K562 (cell line): ENCODE measurements around the gene ADAMTS14. TPM values are rescaled to one million over a fixed set of nuclear protein-coding genes. Genes with fewer than 3 reads are reported as not detected.

Experiments used
- GTF2F1 ChIP-seq: IDR thresholded peaks from 2 replicates; pipeline ENCODE4 v1.6.1; 2011; ENCODE audit warnings: low read depth, low read length, improper control_type of control experiment
- NCOR1 ChIP-seq: fragments of 450-650 bp; IDR thresholded peaks from 2 replicates; pipeline ENCODE4 v1.6.1; 2016; ENCODE audit warnings: mild to moderate bottlenecking, moderate library complexity
- NEUROD1 ChIP-seq: fragments of 150-350 bp; IDR thresholded peaks from 2 replicates; pipeline ENCODE4 v1.6.1; 2014; ENCODE audit warnings: borderline replicate concordance, low read length, low read depth; ENCODE audit not compliant: partially characterized antibody
- NR2F6 ChIP-seq: fragments of 450-650 bp; formaldehyde crosslinking; IDR thresholded peaks from 2 replicates; pipeline ENCODE4 v1.4.0; 2020; ENCODE audit warnings: mild to moderate bottlenecking
- OTX1 ChIP-seq: fragments of 450-650 bp; formaldehyde crosslinking; IDR thresholded peaks from 2 replicates; pipeline ENCODE4 v1.4.0; 2022; ENCODE audit warnings: mild to moderate bottlenecking
- RBM34 ChIP-seq: fragments of 200-400 bp; formaldehyde crosslinking; IDR thresholded peaks from 2 replicates; pipeline ENCODE4 v1.6.1; 2018; ENCODE audit warnings: low read length, borderline replicate concordance; ENCODE audit not compliant: insufficient read depth
- ZNF121 ChIP-seq: sonication (generic); formaldehyde crosslinking; conservative IDR thresholded peaks from 2 replicates; pipeline ENCODE4 v1.8.0; 2022; ENCODE audit warnings: missing genetic modification reagents
- ZNF24 ChIP-seq: fragments of 450-650 bp; IDR thresholded peaks from 2 replicates; pipeline ENCODE4 v1.6.1; 2016
- ZNF253 ChIP-seq: fragments of 250-450 bp; sonication (Bioruptor Pico); conservative IDR thresholded peaks from 2 replicates; pipeline ENCODE4 v1.6.1; 2021; ENCODE audit warnings: mild to moderate bottlenecking
- ZNF316 ChIP-seq: fragments of 450-650 bp; IDR thresholded peaks from 2 replicates; pipeline ENCODE4 v1.6.1; 2016
- ZNF507 ChIP-seq: conservative IDR thresholded peaks from 2 replicates; pipeline ENCODE4 v1.6.1; 2017; ENCODE audit warnings: missing genetic modification characterization, missing compliant biosample characterization
- polyA plus RNA-seq, 8 experiments: library from polyadenylated mRNA; depleted of rRNA in 4 of 8; stranded (reverse) in 5 of 8; unstranded in 3 of 8; fragments of >200 nt; fragmentation: Nextera tagmentation in 2 of 8; fragmentation: Illumina TruSeq in 1 of 8; extraction: Ambion mirVana in 2 of 8; extraction: Trizol in 1 of 8; gene quantifications; 2 replicates each; pipeline versions ENCODE4 v1.2.1 to v1.2.3, GENCODE V29; 2011 to 2014; ENCODE audit warnings: inconsistent platforms in 1 of 8, missing spikeins in 1 of 8
- total RNA-seq, 7 experiments: library from RNA; depleted of rRNA in 6 of 7; stranded (reverse); fragments of >200 nt in 6 of 7; fragmentation: Illumina TruSeq in 2 of 7; extraction: Trizol in 2 of 7; gene quantifications; 2 replicates each; pipeline versions ENCODE4 v1.2.1 to v1.2.3, GENCODE V29; 2011 to 2021; ENCODE audit warnings: low replicate concordance in 1 of 7
- TF ChIP-seq, protein P1 (sequence below): fragments of 200-800 bp; sonication (Bioruptor generic); IDR thresholded peaks from 2 replicates; pipeline ENCODE4 v1.6.1; 2016; ENCODE audit warnings: missing genetic modification characterization, missing compliant biosample characterization
- TF ChIP-seq, protein P2 (sequence below): sonication (generic); formaldehyde crosslinking; IDR thresholded peaks from 2 replicates; pipeline ENCODE4 v1.8.0; 2022; ENCODE audit warnings: mild to moderate bottlenecking, low read depth, missing genetic modification reagents
- TF ChIP-seq, protein P3 (sequence below): fragments of 150-350 bp; conservative IDR thresholded peaks from 2 replicates; pipeline ENCODE4 v1.6.1; 2014; ENCODE audit warnings: low read length
- TF ChIP-seq, protein P4 (sequence below): fragments of 250-450 bp; sonication (Bioruptor Pico); IDR thresholded peaks from 2 replicates; pipeline ENCODE4 v1.5.1; 2021; ENCODE audit warnings: mild to moderate bottlenecking

ADAMTS14 gene
- total and polyA plus RNA-seq, 9 of the 15 experiments (the other 6 are each of a cell fraction or from before 2014, with no cell fraction given) = 0.04 to 37.4 (median 15.9) TPM

DNA sequence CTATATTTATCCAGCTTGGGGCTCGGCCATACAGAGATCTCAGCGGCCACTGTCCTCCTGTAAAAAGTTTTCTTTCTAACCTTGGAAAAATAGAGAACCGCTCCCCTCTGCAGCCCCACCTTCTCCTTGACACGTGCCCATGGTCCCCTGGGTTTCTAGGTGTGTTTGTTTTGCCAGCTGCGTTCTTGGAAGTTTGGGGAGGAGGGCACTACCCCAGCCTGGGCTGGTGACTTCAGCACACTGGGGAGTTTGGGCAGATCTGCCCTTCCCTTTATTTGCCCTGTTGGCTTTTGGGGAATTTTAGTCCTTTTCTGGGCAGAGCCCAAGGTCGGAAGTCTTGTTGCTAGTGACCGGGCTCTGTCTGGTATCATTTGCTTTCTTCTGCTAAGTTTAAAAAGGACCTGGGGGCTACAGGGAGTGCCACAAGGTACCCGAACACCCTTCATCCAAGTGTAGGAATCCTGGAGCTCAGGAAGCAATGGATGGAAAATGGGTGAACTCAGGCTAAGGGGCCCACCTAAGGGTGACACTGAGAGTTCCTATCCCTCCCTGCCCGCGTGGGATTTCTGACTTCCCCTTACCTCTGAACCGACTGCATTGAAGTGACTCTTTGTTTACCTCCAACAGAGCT is 1.7 kb downstream of the ADAMTS14 start (continued):
- no peak for TF ChIP-seq GTF2F1
- TF ChIP-seq NEUROD1 = no peak
- no peak for TF ChIP-seq ZNF507 (tag)
- TF ChIP-seq ZNF24 = no peak
- TF ChIP-seq RBM34 = no peak
- TF ChIP-seq ZNF121 (CRISPR knock-in tag) = no peak
- TF ChIP-seq, protein P1, sequence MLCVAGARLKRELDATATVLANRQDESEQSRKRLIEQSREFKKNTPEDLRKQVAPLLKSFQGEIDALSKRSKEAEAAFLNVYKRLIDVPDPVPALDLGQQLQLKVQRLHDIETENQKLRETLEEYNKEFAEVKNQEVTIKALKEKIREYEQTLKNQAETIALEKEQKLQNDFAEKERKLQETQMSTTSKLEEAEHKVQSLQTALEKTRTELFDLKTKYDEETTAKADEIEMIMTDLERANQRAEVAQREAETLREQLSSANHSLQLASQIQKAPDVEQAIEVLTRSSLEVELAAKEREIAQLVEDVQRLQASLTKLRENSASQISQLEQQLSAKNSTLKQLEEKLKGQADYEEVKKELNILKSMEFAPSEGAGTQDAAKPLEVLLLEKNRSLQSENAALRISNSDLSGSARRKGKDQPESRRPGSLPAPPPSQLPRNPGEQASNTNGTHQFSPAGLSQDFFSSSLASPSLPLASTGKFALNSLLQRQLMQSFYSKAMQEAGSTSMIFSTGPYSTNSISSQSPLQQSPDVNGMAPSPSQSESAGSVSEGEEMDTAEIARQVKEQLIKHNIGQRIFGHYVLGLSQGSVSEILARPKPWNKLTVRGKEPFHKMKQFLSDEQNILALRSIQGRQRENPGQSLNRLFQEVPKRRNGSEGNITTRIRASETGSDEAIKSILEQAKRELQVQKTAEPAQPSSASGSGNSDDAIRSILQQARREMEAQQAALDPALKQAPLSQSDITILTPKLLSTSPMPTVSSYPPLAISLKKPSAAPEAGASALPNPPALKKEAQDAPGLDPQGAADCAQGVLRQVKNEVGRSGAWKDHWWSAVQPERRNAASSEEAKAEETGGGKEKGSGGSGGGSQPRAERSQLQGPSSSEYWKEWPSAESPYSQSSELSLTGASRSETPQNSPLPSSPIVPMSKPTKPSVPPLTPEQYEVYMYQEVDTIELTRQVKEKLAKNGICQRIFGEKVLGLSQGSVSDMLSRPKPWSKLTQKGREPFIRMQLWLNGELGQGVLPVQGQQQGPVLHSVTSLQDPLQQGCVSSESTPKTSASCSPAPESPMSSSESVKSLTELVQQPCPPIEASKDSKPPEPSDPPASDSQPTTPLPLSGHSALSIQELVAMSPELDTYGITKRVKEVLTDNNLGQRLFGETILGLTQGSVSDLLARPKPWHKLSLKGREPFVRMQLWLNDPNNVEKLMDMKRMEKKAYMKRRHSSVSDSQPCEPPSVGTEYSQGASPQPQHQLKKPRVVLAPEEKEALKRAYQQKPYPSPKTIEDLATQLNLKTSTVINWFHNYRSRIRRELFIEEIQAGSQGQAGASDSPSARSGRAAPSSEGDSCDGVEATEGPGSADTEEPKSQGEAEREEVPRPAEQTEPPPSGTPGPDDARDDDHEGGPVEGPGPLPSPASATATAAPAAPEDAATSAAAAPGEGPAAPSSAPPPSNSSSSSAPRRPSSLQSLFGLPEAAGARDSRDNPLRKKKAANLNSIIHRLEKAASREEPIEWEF (CRISPR knock-in tag) = no peak
- no peak for TF ChIP-seq ZNF253
- TF ChIP-seq, protein P2, sequence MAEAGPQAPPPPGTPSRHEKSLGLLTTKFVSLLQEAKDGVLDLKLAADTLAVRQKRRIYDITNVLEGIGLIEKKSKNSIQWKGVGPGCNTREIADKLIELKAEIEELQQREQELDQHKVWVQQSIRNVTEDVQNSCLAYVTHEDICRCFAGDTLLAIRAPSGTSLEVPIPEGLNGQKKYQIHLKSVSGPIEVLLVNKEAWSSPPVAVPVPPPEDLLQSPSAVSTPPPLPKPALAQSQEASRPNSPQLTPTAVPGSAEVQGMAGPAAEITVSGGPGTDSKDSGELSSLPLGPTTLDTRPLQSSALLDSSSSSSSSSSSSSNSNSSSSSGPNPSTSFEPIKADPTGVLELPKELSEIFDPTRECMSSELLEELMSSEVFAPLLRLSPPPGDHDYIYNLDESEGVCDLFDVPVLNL (CRISPR knock-in tag) = no peak
- no peak for TF ChIP-seq NR2F6 (CRISPR knock-in tag)
- TF ChIP-seq, protein P3, sequence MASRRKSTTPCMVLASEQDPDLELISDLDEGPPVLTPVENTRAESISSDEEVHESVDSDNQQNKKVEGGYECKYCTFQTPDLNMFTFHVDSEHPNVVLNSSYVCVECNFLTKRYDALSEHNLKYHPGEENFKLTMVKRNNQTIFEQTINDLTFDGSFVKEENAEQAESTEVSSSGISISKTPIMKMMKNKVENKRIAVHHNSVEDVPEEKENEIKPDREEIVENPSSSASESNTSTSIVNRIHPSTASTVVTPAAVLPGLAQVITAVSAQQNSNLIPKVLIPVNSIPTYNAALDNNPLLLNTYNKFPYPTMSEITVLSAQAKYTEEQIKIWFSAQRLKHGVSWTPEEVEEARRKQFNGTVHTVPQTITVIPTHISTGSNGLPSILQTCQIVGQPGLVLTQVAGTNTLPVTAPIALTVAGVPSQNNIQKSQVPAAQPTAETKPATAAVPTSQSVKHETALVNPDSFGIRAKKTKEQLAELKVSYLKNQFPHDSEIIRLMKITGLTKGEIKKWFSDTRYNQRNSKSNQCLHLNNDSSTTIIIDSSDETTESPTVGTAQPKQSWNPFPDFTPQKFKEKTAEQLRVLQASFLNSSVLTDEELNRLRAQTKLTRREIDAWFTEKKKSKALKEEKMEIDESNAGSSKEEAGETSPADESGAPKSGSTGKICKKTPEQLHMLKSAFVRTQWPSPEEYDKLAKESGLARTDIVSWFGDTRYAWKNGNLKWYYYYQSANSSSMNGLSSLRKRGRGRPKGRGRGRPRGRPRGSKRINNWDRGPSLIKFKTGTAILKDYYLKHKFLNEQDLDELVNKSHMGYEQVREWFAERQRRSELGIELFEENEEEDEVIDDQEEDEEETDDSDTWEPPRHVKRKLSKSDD = no peak
- TF ChIP-seq, protein P4, sequence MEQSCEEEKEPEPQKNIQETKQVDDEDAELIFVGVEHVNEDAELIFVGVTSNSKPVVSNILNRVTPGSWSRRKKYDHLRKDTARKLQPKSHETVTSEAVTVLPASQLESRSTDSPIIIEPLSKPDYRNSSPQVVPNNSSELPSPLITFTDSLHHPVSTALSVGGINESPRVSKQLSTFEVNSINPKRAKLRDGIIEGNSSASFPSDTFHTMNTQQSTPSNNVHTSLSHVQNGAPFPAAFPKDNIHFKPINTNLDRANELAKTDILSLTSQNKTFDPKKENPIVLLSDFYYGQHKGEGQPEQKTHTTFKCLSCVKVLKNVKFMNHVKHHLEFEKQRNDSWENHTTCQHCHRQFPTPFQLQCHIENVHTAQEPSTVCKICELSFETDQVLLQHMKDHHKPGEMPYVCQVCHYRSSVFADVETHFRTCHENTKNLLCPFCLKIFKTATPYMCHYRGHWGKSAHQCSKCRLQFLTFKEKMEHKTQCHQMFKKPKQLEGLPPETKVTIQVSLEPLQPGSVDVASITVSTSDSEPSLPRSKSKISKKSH (CRISPR knock-in tag) = no peak
- no peak for TF ChIP-seq ZNF316
- TF ChIP-seq OTX1 = no peak; the same call in 1 of the 2 replicates
- no peak for TF ChIP-seq NCOR1
